T-helper 2 cell treated with Interferon-gamma antibody and Interleukin-4, amounts not matched to agents 100 ng/mL and 5 ng/mL, for 36 hours (primary cell): Measurements from ENCODE around the gene AUTS2. TPM values are rescaled to one million over a fixed set of nuclear protein-coding genes. Genes with fewer than 3 reads are reported as not detected.

Source experiments
- intact Hi-C: fragments of 100-400 bp; cut with micrococcal nuclease; formaldehyde crosslinking; loops from one replicate; pipeline ENCODE4 v1.15.1; 2023
- total RNA-seq: library from RNA; stranded (reverse); gene quantifications from 2 replicates; pipeline ENCODE4 v1.2.3, GENCODE V29; 2022

AUTS2 gene
- total RNA-seq, 1 donor from 2014 or later = 3.3 TPM

- intact Hi-C loops = no loop called here
These were observed 1037.4 kb downstream of the AUTS2 start for GRCh38 chr7:70635633-70636032.

- intact Hi-C loops = no loop called here
These were observed 1037.9 kb downstream of the AUTS2 start for GRCh38 chr7:70636169-70636568.

GRCh38 chr7:70637726-70638125, 1039.5 kb downstream of the AUTS2 start:
- intact Hi-C loops = no loop called here

GRCh38 chr7:70638158-70639107, 1040.2 kb downstream of the AUTS2 start:
- intact Hi-C loops = no loop called here

- intact Hi-C loops = no loop called here
These were observed 1042.1 kb downstream of the AUTS2 start for GRCh38 chr7:70640266-70640833.

- intact Hi-C loops = no loop called here
These were observed 1043.6 kb downstream of the AUTS2 start for GRCh38 chr7:70641882-70642281.

GRCh38 chr7:70645279-70645678, 1047.0 kb downstream of the AUTS2 start:
- intact Hi-C loops = loop anchor here (5.0 kb wide), 2 partner anchors 47 to 132 kb away; no protein-coding TSS in a partner anchor

GRCh38 chr7:70645876-70646351, 1047.6 kb downstream of the AUTS2 start:
- intact Hi-C loops = loop anchor here (5.0 kb wide), 2 partner anchors 46 to 131 kb away; no protein-coding TSS in a partner anchor

GRCh38 chr7:70646536-70647248, 1048.4 kb downstream of the AUTS2 start:
- intact Hi-C loops = loop anchor here (5.0 kb wide), 2 partner anchors 46 to 131 kb away; no protein-coding TSS in a partner anchor

GRCh38 chr7:70647801-70648498, 1049.7 kb downstream of the AUTS2 start:
- intact Hi-C loops = loop anchor here (1.0 to 5.0 kb wide), 3 partner anchors 12 to 129 kb away; no protein-coding TSS in a partner anchor

- intact Hi-C loops = loop anchor here (1.0 to 5.0 kb wide), 3 partner anchors 12 to 129 kb away; no protein-coding TSS in a partner anchor
These were observed 1050.2 kb downstream of the AUTS2 start for GRCh38 chr7:70648499-70648861.

- intact Hi-C loops = loop anchor here (5.0 kb wide), 2 partner anchors 43 to 128 kb away; no protein-coding TSS in a partner anchor
These were observed 1051.0 kb downstream of the AUTS2 start for GRCh38 chr7:70649323-70649722.

GRCh38 chr7:70654146-70654545, 1055.9 kb downstream of the AUTS2 start:
- intact Hi-C loops = no loop called here

GRCh38 chr7:70654979-70655378, 1056.7 kb downstream of the AUTS2 start:
- intact Hi-C loops = no loop called here

- intact Hi-C loops = no loop called here
These were observed 1057.4 kb downstream of the AUTS2 start for GRCh38 chr7:70655694-70656093.

- intact Hi-C loops = no loop called here
These were observed 1059.3 kb downstream of the AUTS2 start for GRCh38 chr7:70657571-70657970.

- intact Hi-C loops = no loop called here
These were observed 1059.8 kb downstream of the AUTS2 start for GRCh38 chr7:70657989-70658632.

GRCh38 chr7:70659263-70659662, 1061.0 kb downstream of the AUTS2 start:
- intact Hi-C loops = no loop called here

GRCh38 chr7:70660154-70660818, 1062.0 kb downstream of the AUTS2 start:
- intact Hi-C loops = loop anchor here (1.0 kb wide), 1 partner anchor 12 kb away; no protein-coding TSS in a partner anchor

- intact Hi-C loops = loop anchor here (1.0 kb wide), 1 partner anchor 13 kb away; no protein-coding TSS in a partner anchor
These were observed 1062.5 kb downstream of the AUTS2 start for GRCh38 chr7:70660819-70661191.
